Loucy (cell line): Measurements from ENCODE around the gene DLG1.
A peak's percentile ranks its signal among the peaks of the same experiment; 100 is the strongest.
"Not testable (repeated sequence)": the region's sequence is repeated elsewhere in the genome, so short reads cannot be mapped to it uniquely, and the experiment has no call there.

ENCODE experiments used
- H2AFZ ChIP-seq: fragments of 200-600 bp; sonication (generic); 2 replicates; pipeline ENCODE4 v1.6.0; 2016; ENCODE audit warnings: antibody characterized with exemption, mild to moderate bottlenecking, low read length, moderate library complexity
- H3F3A ChIP-seq: fragments of 200-600 bp; 2 replicates; pipeline ENCODE4 v1.6.0; 2016; ENCODE audit warnings: antibody characterized with exemption, low read depth, mild to moderate bottlenecking
- H3K27me3 ChIP-seq: fragments of 200-600 bp; sonication (generic); 2 replicates; pipeline ENCODE4 v1.6.1; 2014; ENCODE audit warnings: low read length, mild to moderate bottlenecking; ENCODE audit not compliant: insufficient read depth, poor library complexity, severe bottlenecking
- H3K36me3 ChIP-seq: fragments of 200-600 bp; sonication (generic); 2 replicates; pipeline ENCODE4 v1.6.1; 2016; ENCODE audit warnings: low read length; ENCODE audit not compliant: insufficient read depth
- H3K4me1 ChIP-seq: fragments of 200-600 bp; sonication (generic); 2 replicates; pipeline ENCODE4 v1.5.1; 2014; ENCODE audit warnings: low read length, mild to moderate bottlenecking; ENCODE audit not compliant: insufficient read depth, poor library complexity, severe bottlenecking
- H3K4me2 ChIP-seq: fragments of 200-600 bp; sonication (generic); 2 replicates; pipeline ENCODE4 v1.6.0; 2014; ENCODE audit warnings: antibody characterized with exemption, low read length, low read depth, mild to moderate bottlenecking; ENCODE audit not compliant: poor library complexity, severe bottlenecking
- H3K4me3 ChIP-seq: fragments of 200-600 bp; sonication (generic); 2 replicates; pipeline ENCODE4 v1.5.1; 2014; ENCODE audit warnings: low read length, mild to moderate bottlenecking, mixed read lengths; ENCODE audit not compliant: poor library complexity, severe bottlenecking
- H3K79me2 ChIP-seq: fragments of 200-600 bp; sonication (generic); 2 replicates; pipeline ENCODE4 v1.6.1; 2014; ENCODE audit warnings: low read length; ENCODE audit not compliant: insufficient read depth
- H3K9ac ChIP-seq: fragments of 200-600 bp; sonication (generic); 2 replicates; pipeline ENCODE4 v1.6.0; 2014; ENCODE audit warnings: mild to moderate bottlenecking, low read depth, low read length, moderate library complexity; ENCODE audit not compliant: poor library complexity, severe bottlenecking
- H3K9me2 ChIP-seq: fragments of 200-600 bp; sonication (generic); replicated peaks from 2 replicates; pipeline ENCODE4 v1.6.1; 2016; ENCODE audit warnings: low read depth, low read length, mixed read lengths
- H3K9me3 ChIP-seq: fragments of 200-600 bp; sonication (generic); 2 replicates; pipeline ENCODE4 v1.6.1; 2014; ENCODE audit warnings: mild to moderate bottlenecking, antibody characterized with exemption, low read length, low read depth; ENCODE audit not compliant: insufficient read depth
- H4K20me1 ChIP-seq: fragments of 200-600 bp; sonication (generic); 2 replicates; pipeline ENCODE4 v1.6.0; 2014; ENCODE audit warnings: antibody characterized with exemption, low read length, mild to moderate bottlenecking; ENCODE audit not compliant: insufficient read depth, poor library complexity, severe bottlenecking
- CTCF ChIP-seq: fragments of 200-600 bp; sonication (generic); conservative IDR thresholded peaks from 2 replicates; pipeline ENCODE4 v1.5.1; 2014; ENCODE audit warnings: mild to moderate bottlenecking, antibody characterized with exemption, low read length
- EZH2phosphoT487 ChIP-seq: fragments of 200-600 bp; IDR thresholded peaks from 2 replicates; pipeline ENCODE4 v1.6.1; 2018; ENCODE audit warnings: antibody characterized with exemption, mild to moderate bottlenecking, moderate library complexity, borderline replicate concordance

Gene DLG1

GRCh38 chr3:197280156-197280555 is 18.3 kb downstream of the DLG1 start:
- Histone ChIP-seq H3K36me3 (peaks cover 54% of the 10 kb centered on the region), H2AFZ (no peak overlapping the region), H3K4me3 (no peak overlapping the region), H3K9me3 (no peaks in the 10 kb centered on the region), H3K9ac (no peak overlapping the region), H3K9me2 (no peaks in the 10 kb centered on the region), H3K4me2 (no peak overlapping the region), H3K27me3 (no peaks in the 10 kb centered on the region), H4K20me1 (peaks cover 21% of the 10 kb centered on the region), H3K4me1 (no peaks in the 10 kb centered on the region), H3F3A (no peaks in the 10 kb centered on the region; the same call in 1 of the 2 replicates), H3K79me2 (peaks cover 80% of the 10 kb centered on the region)
- TF ChIP-seq EZH2phosphoT487 (no peak), CTCF (no peak)

DNA sequence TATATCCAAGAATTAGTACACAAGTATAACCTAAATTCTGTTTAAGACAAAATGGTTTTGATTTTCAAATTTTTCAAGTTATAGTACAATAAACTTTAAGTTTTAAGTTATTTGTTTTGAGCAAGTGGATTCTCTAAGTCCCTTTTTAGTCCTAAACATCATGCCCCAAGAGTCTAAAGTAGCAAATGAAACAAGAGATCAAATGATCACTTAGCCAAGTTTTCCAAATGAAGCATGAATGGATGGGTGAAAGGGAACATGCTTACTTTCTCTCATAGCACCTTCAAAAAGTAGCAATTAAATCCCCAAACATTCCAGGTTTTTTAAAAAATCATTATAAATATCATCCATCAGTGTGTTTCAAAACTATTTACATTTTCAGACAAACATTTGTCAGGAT is 19.5 kb downstream of the DLG1 start:
- Histone ChIP-seq H3K4me3 (no peak overlapping the region), H3K27me3 (no peaks in the 10 kb centered on the region), H3K9me3 (no peaks in the 10 kb centered on the region), H3K36me3 (peaks cover 56% of the 10 kb centered on the region), H4K20me1 (peaks cover 27% of the 10 kb centered on the region), H3K4me1 (no peaks in the 10 kb centered on the region), H3K79me2 (peaks cover 80% of the 10 kb centered on the region), H3K9me2 (no peaks in the 10 kb centered on the region), H3K4me2 (no peak overlapping the region), H2AFZ (no peak overlapping the region), H3F3A (no peaks in the 10 kb centered on the region; the same call in 1 of the 2 replicates), H3K9ac (no peak overlapping the region)
- TF ChIP-seq EZH2phosphoT487: no peak
- TF ChIP-seq CTCF: no peak

GRCh38 chr3:197276808-197277207 is 21.6 kb downstream of the DLG1 start:
- Histone ChIP-seq H3K36me3 (peaks cover 48% of the 10 kb centered on the region), H4K20me1 (peaks cover 41% of the 10 kb centered on the region), H3K79me2 (peaks cover 87% of the 10 kb centered on the region)
- not testable (repeated sequence) for H3K4me3 ChIP-seq, H3K9ac ChIP-seq, H3K9me2 ChIP-seq, H3F3A ChIP-seq, H3K9me3 ChIP-seq, H2AFZ ChIP-seq, H3K4me1 ChIP-seq, H3K27me3 ChIP-seq, H3K4me2 ChIP-seq
- TF ChIP-seq CTCF: peak; percentile 19; the same call in 1 of the 2 replicates
